ENCODE results near the gene FOXD1.

The FOXD1 gene

GRCh38 chr5:73441378-73441777 is 7.2 kb downstream of the FOXD1 start:
- peaks cover 14% of the 10 kb centered on the region for H3K4me1 ChIP-seq (ENCODE audit: control insufficient read depth, insufficient read depth, low read length, poor library complexity, severe bottlenecking)
- no peak for DNase-seq
- H3K27ac ChIP-seq (ENCODE audit: insufficient read depth, low read length, poor library complexity, severe bottlenecking) = no peak overlapping the region
- no peak overlapping the region for H3K4me3 ChIP-seq (ENCODE audit: insufficient read depth, low read depth, low read length, poor library complexity, severe bottlenecking)
- no peaks in the 10 kb centered on the region for H3K36me3 ChIP-seq (ENCODE audit: control insufficient read depth, insufficient read depth, low read length)
- peaks cover 98% of the 10 kb centered on the region for H3K27me3 ChIP-seq (replicated peaks; ENCODE audit: control insufficient read depth, insufficient read depth, low read length, poor library complexity, severe bottlenecking)
- no peaks in the 10 kb centered on the region for H3K9me3 ChIP-seq (ENCODE audit: control insufficient read depth, low read length)

GRCh38 chr5:73440262-73440661 is 8.3 kb downstream of the FOXD1 start:
- no peak overlapping the region for H3K27ac ChIP-seq (ENCODE audit: insufficient read depth, low read length, poor library complexity, severe bottlenecking)
- H3K27me3 ChIP-seq (replicated peaks; ENCODE audit: control insufficient read depth, insufficient read depth, low read length, poor library complexity, severe bottlenecking) = peaks cover 94% of the 10 kb centered on the region
- no peak for DNase-seq
- H3K9me3 ChIP-seq (ENCODE audit: control insufficient read depth, low read length) = no peaks in the 10 kb centered on the region
- H3K4me3 ChIP-seq (ENCODE audit: insufficient read depth, low read depth, low read length, poor library complexity, severe bottlenecking) = no peak overlapping the region
- H3K4me1 ChIP-seq (ENCODE audit: control insufficient read depth, insufficient read depth, low read length, poor library complexity, severe bottlenecking) = peaks cover 17% of the 10 kb centered on the region
- no peaks in the 10 kb centered on the region for H3K36me3 ChIP-seq (ENCODE audit: control insufficient read depth, insufficient read depth, low read length)

- Histone ChIP-seq H3K27ac (ENCODE audit: insufficient read depth, low read length, poor library complexity, severe bottlenecking) (no peak overlapping the region), H3K27me3 (replicated peaks; ENCODE audit: control insufficient read depth, insufficient read depth, low read length, poor library complexity, severe bottlenecking) (peaks cover 83% of the 10 kb centered on the region), H3K36me3 (ENCODE audit: control insufficient read depth, insufficient read depth, low read length) (no peaks in the 10 kb centered on the region), H3K9me3 (ENCODE audit: control insufficient read depth, low read length) (no peaks in the 10 kb centered on the region), H3K4me3 (ENCODE audit: insufficient read depth, low read depth, low read length, poor library complexity, severe bottlenecking) (no peak overlapping the region), H3K4me1 (ENCODE audit: control insufficient read depth, insufficient read depth, low read length, poor library complexity, severe bottlenecking) (peaks cover 17% of the 10 kb centered on the region)
- no peak for DNase-seq
Measured at GRCh38 chr5:73438645-73439470, 9.7 kb downstream of the FOXD1 start.

- Histone ChIP-seq H3K4me1 (ENCODE audit: control insufficient read depth, insufficient read depth, low read length, poor library complexity, severe bottlenecking) (peaks cover 17% of the 10 kb centered on the region), H3K27me3 (replicated peaks; ENCODE audit: control insufficient read depth, insufficient read depth, low read length, poor library complexity, severe bottlenecking) (peaks cover 81% of the 10 kb centered on the region), H3K4me3 (ENCODE audit: insufficient read depth, low read depth, low read length, poor library complexity, severe bottlenecking) (no peak overlapping the region), H3K27ac (ENCODE audit: insufficient read depth, low read length, poor library complexity, severe bottlenecking) (no peak overlapping the region), H3K36me3 (ENCODE audit: control insufficient read depth, insufficient read depth, low read length) (no peaks in the 10 kb centered on the region), H3K9me3 (ENCODE audit: control insufficient read depth, low read length) (no peaks in the 10 kb centered on the region)
- no peak for DNase-seq
Measured at GRCh38 chr5:73437777-73438644, 10.6 kb downstream of the FOXD1 start.

GRCh38 chr5:73437101-73437776 is 11.3 kb downstream of the FOXD1 start:
- Histone ChIP-seq H3K4me3 (ENCODE audit: insufficient read depth, low read depth, low read length, poor library complexity, severe bottlenecking) (peak overlapping the region; percentile 27), H3K4me1 (ENCODE audit: control insufficient read depth, insufficient read depth, low read length, poor library complexity, severe bottlenecking) (peaks cover 17% of the 10 kb centered on the region), H3K9me3 (ENCODE audit: control insufficient read depth, low read length) (no peaks in the 10 kb centered on the region), H3K27ac (ENCODE audit: insufficient read depth, low read length, poor library complexity, severe bottlenecking) (no peak overlapping the region), H3K27me3 (replicated peaks; ENCODE audit: control insufficient read depth, insufficient read depth, low read length, poor library complexity, severe bottlenecking) (peaks cover 74% of the 10 kb centered on the region), H3K36me3 (ENCODE audit: control insufficient read depth, insufficient read depth, low read length) (no peaks in the 10 kb centered on the region)
- no peak for DNase-seq

- Histone ChIP-seq H3K4me3 (ENCODE audit: insufficient read depth, low read depth, low read length, poor library complexity, severe bottlenecking) (peak overlapping the region; percentile 27), H3K27ac (ENCODE audit: insufficient read depth, low read length, poor library complexity, severe bottlenecking) (no peak overlapping the region), H3K4me1 (ENCODE audit: control insufficient read depth, insufficient read depth, low read length, poor library complexity, severe bottlenecking) (peaks cover 17% of the 10 kb centered on the region), H3K27me3 (replicated peaks; ENCODE audit: control insufficient read depth, insufficient read depth, low read length, poor library complexity, severe bottlenecking) (peaks cover 67% of the 10 kb centered on the region), H3K9me3 (ENCODE audit: control insufficient read depth, low read length) (no peaks in the 10 kb centered on the region), H3K36me3 (ENCODE audit: control insufficient read depth, insufficient read depth, low read length) (no peaks in the 10 kb centered on the region)
- no peak for DNase-seq
Measured at GRCh38 chr5:73436535-73437100, 12.0 kb downstream of the FOXD1 start.

GRCh38 chr5:73435759-73436534 is 12.6 kb downstream of the FOXD1 start:
- Histone ChIP-seq H3K27me3 (replicated peaks; ENCODE audit: control insufficient read depth, insufficient read depth, low read length, poor library complexity, severe bottlenecking) (peaks cover 62% of the 10 kb centered on the region), H3K9me3 (ENCODE audit: control insufficient read depth, low read length) (no peaks in the 10 kb centered on the region)
- no peak for DNase-seq

GRCh38 chr5:73434907-73435306 is 13.7 kb downstream of the FOXD1 start:
- Histone ChIP-seq H3K27ac (ENCODE audit: insufficient read depth, low read length, poor library complexity, severe bottlenecking) (no peak overlapping the region), H3K4me3 (ENCODE audit: insufficient read depth, low read depth, low read length, poor library complexity, severe bottlenecking) (no peak overlapping the region), H3K4me1 (ENCODE audit: control insufficient read depth, insufficient read depth, low read length, poor library complexity, severe bottlenecking) (peaks cover 17% of the 10 kb centered on the region), H3K36me3 (ENCODE audit: control insufficient read depth, insufficient read depth, low read length) (no peaks in the 10 kb centered on the region), H3K27me3 (replicated peaks; ENCODE audit: control insufficient read depth, insufficient read depth, low read length, poor library complexity, severe bottlenecking) (peaks cover 51% of the 10 kb centered on the region), H3K9me3 (ENCODE audit: control insufficient read depth, low read length) (no peaks in the 10 kb centered on the region)
- no peak for DNase-seq

More at GRCh38 chr5:73435759-73436534, 12.6 kb downstream of the FOXD1 start:
- Histone ChIP-seq H3K27ac (ENCODE audit: insufficient read depth, low read length, poor library complexity, severe bottlenecking) (no peak overlapping the region), H3K4me3 (ENCODE audit: insufficient read depth, low read depth, low read length, poor library complexity, severe bottlenecking) (no peak overlapping the region), H3K4me1 (ENCODE audit: control insufficient read depth, insufficient read depth, low read length, poor library complexity, severe bottlenecking) (peaks cover 17% of the 10 kb centered on the region), H3K36me3 (ENCODE audit: control insufficient read depth, insufficient read depth, low read length) (no peaks in the 10 kb centered on the region)

- no peak for DNase-seq
- peaks cover 47% of the 10 kb centered on the region for H3K27me3 ChIP-seq (replicated peaks; ENCODE audit: control insufficient read depth, insufficient read depth, low read length, poor library complexity, severe bottlenecking)
- H3K27ac ChIP-seq (ENCODE audit: insufficient read depth, low read length, poor library complexity, severe bottlenecking) = no peak overlapping the region
- H3K36me3 ChIP-seq (ENCODE audit: control insufficient read depth, insufficient read depth, low read length) = no peaks in the 10 kb centered on the region
- H3K4me1 ChIP-seq (ENCODE audit: control insufficient read depth, insufficient read depth, low read length, poor library complexity, severe bottlenecking) = peaks cover 17% of the 10 kb centered on the region
- H3K9me3 ChIP-seq (ENCODE audit: control insufficient read depth, low read length) = no peaks in the 10 kb centered on the region
- no peak overlapping the region for H3K4me3 ChIP-seq (ENCODE audit: insufficient read depth, low read depth, low read length, poor library complexity, severe bottlenecking)
Measured at GRCh38 chr5:73434461-73434860, 14.1 kb downstream of the FOXD1 start.
